WTC11 (cell line): ENCODE measurements around the gene NRG3. TPM values are rescaled to one million over a fixed set of nuclear protein-coding genes. Genes with fewer than 3 reads are reported as not detected.

ENCODE experiments used
- ATAC-seq: fragments of 200-7000 bp; cut with Tn5 transposase; 2 replicates; pipeline ENCODE4 v1.10.0; 2021; ENCODE audit warnings: mild to moderate bottlenecking, moderate library complexity
- CTCF ChIA-PET: fragments of 300-600 bp; sonication (Branson Sonifier 250); formaldehyde crosslinking; loops from one replicate; lab custom pipeline; 2021; ENCODE audit warnings: antibody characterized with exemption; lab: Charles Lee
- POLR2A ChIA-PET: fragments of 350-600 bp; sonication (Branson Sonifier 250); formaldehyde crosslinking; loops from one replicate; lab custom pipeline; 2021; ENCODE audit warnings: antibody characterized with exemption; lab: Charles Lee
- DNase-seq: peaks from one replicate; pipeline ENCODE4 v3.0.0; 2021; ENCODE audit warnings: low spot score
- H3K27ac Mint-ChIP-seq: 2 replicates; pipeline ENCODE4 v1.8.0; 2021; ENCODE audit warnings: mixed read lengths
- H3K27me3 Mint-ChIP-seq: 2 replicates; pipeline ENCODE4 v1.8.0; 2021; ENCODE audit warnings: low read depth, mild to moderate bottlenecking, moderate library complexity, mixed read lengths
- H3K36me3 Mint-ChIP-seq: 2 replicates; pipeline ENCODE4 v1.8.0; 2021; ENCODE audit warnings: mixed read lengths
- H3K4me1 Mint-ChIP-seq: 2 replicates; pipeline ENCODE4 v1.8.0; 2022; ENCODE audit warnings: mixed read lengths
- H3K4me3 Mint-ChIP-seq: 2 replicates; pipeline ENCODE4 v1.8.0; 2021; ENCODE audit warnings: mild to moderate bottlenecking, moderate library complexity, mixed read lengths
- H3K9me3 Mint-ChIP-seq: 2 replicates; pipeline ENCODE4 v1.8.0; 2021; ENCODE audit warnings: mixed read lengths
- ETV6 ChIP-seq: sonication (generic); formaldehyde crosslinking; IDR thresholded peaks from 2 replicates; pipeline ENCODE4 v1.8.1; 2022; ENCODE audit warnings: mild to moderate bottlenecking, missing genetic modification reagents
- FOXJ3 ChIP-seq: sonication (generic); formaldehyde crosslinking; IDR thresholded peaks from 2 replicates; pipeline ENCODE4 v1.9.0; 2021; ENCODE audit warnings: missing genetic modification reagents, mild to moderate bottlenecking, borderline replicate concordance
- FOXK1 ChIP-seq: sonication (generic); formaldehyde crosslinking; IDR thresholded peaks from 2 replicates; pipeline ENCODE4 v1.8.0; 2022; ENCODE audit warnings: mild to moderate bottlenecking, moderate library complexity, missing genetic modification reagents
- NR3C1 ChIP-seq: sonication (generic); formaldehyde crosslinking; conservative IDR thresholded peaks from 2 replicates; pipeline ENCODE4 v1.8.1; 2023; ENCODE audit warnings: low read depth, mild to moderate bottlenecking, missing genetic modification reagents
- OVOL2 ChIP-seq: fragments of 250-450 bp; sonication (Bioruptor Pico); IDR thresholded peaks from 2 replicates; pipeline ENCODE4 v1.9.0; 2021; ENCODE audit warnings: mild to moderate bottlenecking, borderline replicate concordance
- RELA ChIP-seq: sonication (generic); formaldehyde crosslinking; IDR thresholded peaks from 2 replicates; pipeline ENCODE4 v1.8.1; 2022; ENCODE audit warnings: missing genetic modification reagents, mild to moderate bottlenecking, borderline replicate concordance
- SOX15 ChIP-seq: fragments of 250-450 bp; sonication (Bioruptor Pico); IDR thresholded peaks from 2 replicates; pipeline ENCODE4 v1.9.0; 2021; ENCODE audit warnings: mild to moderate bottlenecking
- TCF7 ChIP-seq: sonication (generic); formaldehyde crosslinking; IDR thresholded peaks from 2 replicates; pipeline ENCODE4 v1.8.0; 2022; ENCODE audit warnings: mild to moderate bottlenecking, low read depth, missing genetic modification reagents, moderate library complexity
- ZNF232 ChIP-seq: sonication (generic); formaldehyde crosslinking; IDR thresholded peaks from 2 replicates; pipeline ENCODE4 v1.8.0; 2022; ENCODE audit warnings: mild to moderate bottlenecking, missing genetic modification reagents
- ZNF396 ChIP-seq: fragments of 250-450 bp; sonication (Bioruptor Pico); IDR thresholded peaks from 2 replicates; pipeline ENCODE4 v1.8.0; 2021; ENCODE audit warnings: mild to moderate bottlenecking, moderate library complexity, borderline replicate concordance
- ZNF416 ChIP-seq: fragments of 250-450 bp; sonication (Bioruptor Pico); IDR thresholded peaks from 2 replicates; pipeline ENCODE4 v1.9.0; 2021; ENCODE audit warnings: mild to moderate bottlenecking, inconsistent platforms
- total RNA-seq: library from RNA; stranded (reverse); gene quantifications from 3 replicates; pipeline ENCODE4 v1.2.3, GENCODE V29; 2021
- TF ChIP-seq, protein P1 (sequence below): sonication (generic); formaldehyde crosslinking; IDR thresholded peaks from 2 replicates; pipeline ENCODE4 v1.8.1; 2022; ENCODE audit warnings: missing genetic modification reagents, borderline replicate concordance
- TF ChIP-seq, protein P2 (sequence below): sonication (generic); formaldehyde crosslinking; conservative IDR thresholded peaks from 2 replicates; pipeline ENCODE4 v1.8.1; 2022; ENCODE audit warnings: mild to moderate bottlenecking, missing genetic modification reagents
- TF ChIP-seq, protein P3 (sequence below): sonication (generic); formaldehyde crosslinking; IDR thresholded peaks from 2 replicates; pipeline ENCODE4 v1.8.0; 2023; ENCODE audit warnings: mild to moderate bottlenecking, missing genetic modification reagents
- TF ChIP-seq, protein P4 (sequence below): sonication (generic); formaldehyde crosslinking; IDR thresholded peaks from 2 replicates; pipeline ENCODE4 v1.8.1; 2023; ENCODE audit warnings: mild to moderate bottlenecking, missing genetic modification reagents, moderate library complexity
- TF ChIP-seq, protein P5 (sequence below): sonication (generic); formaldehyde crosslinking; IDR thresholded peaks from 2 replicates; pipeline ENCODE4 v1.8.0; 2023; ENCODE audit warnings: missing genetic modification reagents
- TF ChIP-seq, protein P6 (sequence below): sonication (generic); formaldehyde crosslinking; IDR thresholded peaks from 2 replicates; pipeline ENCODE4 v1.8.1; 2022; ENCODE audit warnings: mild to moderate bottlenecking, moderate library complexity, missing genetic modification reagents
- TF ChIP-seq, protein P7 (sequence below): fragments of 250-450 bp; sonication (Bioruptor Pico); IDR thresholded peaks from 2 replicates; pipeline ENCODE4 v2.1.2; 2022; ENCODE audit warnings: mild to moderate bottlenecking, moderate library complexity
- TF ChIP-seq, protein P8 (sequence below): fragments of 250-450 bp; sonication (Bioruptor Pico); IDR thresholded peaks from 2 replicates; pipeline ENCODE4 v1.8.0; 2021; ENCODE audit warnings: mild to moderate bottlenecking
- TF ChIP-seq, protein P9 (sequence below): sonication (generic); formaldehyde crosslinking; IDR thresholded peaks from 2 replicates; pipeline ENCODE4 v1.8.0; 2023; ENCODE audit warnings: missing genetic modification reagents, mild to moderate bottlenecking, borderline replicate concordance

The NRG3 gene
- total RNA-seq, 1 experiment from 2014 or later = 7.0 TPM

DNA sequence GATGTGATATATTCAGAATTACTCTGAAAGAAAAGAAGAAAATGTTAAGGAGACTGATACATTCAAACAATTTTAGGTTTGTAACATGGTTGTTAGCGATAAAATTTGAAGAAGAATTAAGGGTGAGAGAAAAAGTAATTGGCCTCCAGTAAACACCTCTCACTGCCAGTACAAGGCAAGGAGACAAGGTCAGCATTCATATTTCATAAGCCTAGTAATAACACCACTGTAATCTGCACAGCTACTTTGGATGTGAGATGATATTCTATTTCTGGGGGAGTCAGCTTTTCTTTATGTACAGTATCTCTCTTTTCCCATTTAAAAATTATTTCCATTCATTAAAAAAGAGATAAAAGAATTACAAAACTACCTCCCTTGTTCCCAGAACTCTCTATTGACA is 621.1 kb downstream of the NRG3 start:
- H3K27me3 Mint-ChIP-seq = no peaks in the 10 kb centered on the region
- no peak for ATAC-seq
- peaks cover 12% of the 10 kb centered on the region for H3K9me3 Mint-ChIP-seq
- TF ChIP-seq OVOL2 (CRISPR knock-in tag) (no peak), ZNF396 (no peak), ZNF232 (CRISPR knock-in tag) (no peak), SOX15 (no peak), NR3C1 (CRISPR knock-in tag) (no peak), TCF7 (CRISPR knock-in tag) (no peak), FOXJ3 (no peak), ZNF416 (CRISPR knock-in tag) (no peak), ETV6 (CRISPR knock-in tag) (no peak), RELA (CRISPR knock-in tag) (no peak), FOXK1 (CRISPR knock-in tag) (no peak)
- TF ChIP-seq, protein P1, sequence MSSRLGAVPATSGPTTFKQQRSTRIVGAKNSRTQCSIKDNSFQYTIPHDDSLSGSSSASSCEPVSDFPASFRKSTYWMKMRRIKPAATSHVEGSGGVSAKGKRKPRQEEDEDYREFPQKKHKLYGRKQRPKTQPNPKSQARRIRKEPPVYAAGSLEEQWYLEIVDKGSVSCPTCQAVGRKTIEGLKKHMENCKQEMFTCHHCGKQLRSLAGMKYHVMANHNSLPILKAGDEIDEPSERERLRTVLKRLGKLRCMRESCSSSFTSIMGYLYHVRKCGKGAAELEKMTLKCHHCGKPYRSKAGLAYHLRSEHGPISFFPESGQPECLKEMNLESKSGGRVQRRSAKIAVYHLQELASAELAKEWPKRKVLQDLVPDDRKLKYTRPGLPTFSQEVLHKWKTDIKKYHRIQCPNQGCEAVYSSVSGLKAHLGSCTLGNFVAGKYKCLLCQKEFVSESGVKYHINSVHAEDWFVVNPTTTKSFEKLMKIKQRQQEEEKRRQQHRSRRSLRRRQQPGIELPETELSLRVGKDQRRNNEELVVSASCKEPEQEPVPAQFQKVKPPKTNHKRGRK (CRISPR knock-in tag) = no peak
- TF ChIP-seq, protein P2, sequence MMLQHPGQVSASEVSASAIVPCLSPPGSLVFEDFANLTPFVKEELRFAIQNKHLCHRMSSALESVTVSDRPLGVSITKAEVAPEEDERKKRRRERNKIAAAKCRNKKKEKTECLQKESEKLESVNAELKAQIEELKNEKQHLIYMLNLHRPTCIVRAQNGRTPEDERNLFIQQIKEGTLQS (CRISPR knock-in tag) = no peak
- TF ChIP-seq, protein P3, sequence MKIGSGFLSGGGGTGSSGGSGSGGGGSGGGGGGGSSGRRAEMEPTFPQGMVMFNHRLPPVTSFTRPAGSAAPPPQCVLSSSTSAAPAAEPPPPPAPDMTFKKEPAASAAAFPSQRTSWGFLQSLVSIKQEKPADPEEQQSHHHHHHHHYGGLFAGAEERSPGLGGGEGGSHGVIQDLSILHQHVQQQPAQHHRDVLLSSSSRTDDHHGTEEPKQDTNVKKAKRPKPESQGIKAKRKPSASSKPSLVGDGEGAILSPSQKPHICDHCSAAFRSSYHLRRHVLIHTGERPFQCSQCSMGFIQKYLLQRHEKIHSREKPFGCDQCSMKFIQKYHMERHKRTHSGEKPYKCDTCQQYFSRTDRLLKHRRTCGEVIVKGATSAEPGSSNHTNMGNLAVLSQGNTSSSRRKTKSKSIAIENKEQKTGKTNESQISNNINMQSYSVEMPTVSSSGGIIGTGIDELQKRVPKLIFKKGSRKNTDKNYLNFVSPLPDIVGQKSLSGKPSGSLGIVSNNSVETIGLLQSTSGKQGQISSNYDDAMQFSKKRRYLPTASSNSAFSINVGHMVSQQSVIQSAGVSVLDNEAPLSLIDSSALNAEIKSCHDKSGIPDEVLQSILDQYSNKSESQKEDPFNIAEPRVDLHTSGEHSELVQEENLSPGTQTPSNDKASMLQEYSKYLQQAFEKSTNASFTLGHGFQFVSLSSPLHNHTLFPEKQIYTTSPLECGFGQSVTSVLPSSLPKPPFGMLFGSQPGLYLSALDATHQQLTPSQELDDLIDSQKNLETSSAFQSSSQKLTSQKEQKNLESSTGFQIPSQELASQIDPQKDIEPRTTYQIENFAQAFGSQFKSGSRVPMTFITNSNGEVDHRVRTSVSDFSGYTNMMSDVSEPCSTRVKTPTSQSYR (CRISPR knock-in tag) = no peak
- TF ChIP-seq, protein P4, sequence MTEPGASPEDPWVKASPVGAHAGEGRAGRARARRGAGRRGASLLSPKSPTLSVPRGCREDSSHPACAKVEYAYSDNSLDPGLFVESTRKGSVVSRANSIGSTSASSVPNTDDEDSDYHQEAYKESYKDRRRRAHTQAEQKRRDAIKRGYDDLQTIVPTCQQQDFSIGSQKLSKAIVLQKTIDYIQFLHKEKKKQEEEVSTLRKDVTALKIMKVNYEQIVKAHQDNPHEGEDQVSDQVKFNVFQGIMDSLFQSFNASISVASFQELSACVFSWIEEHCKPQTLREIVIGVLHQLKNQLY (CRISPR knock-in tag) = no peak
- TF ChIP-seq, protein P5, sequence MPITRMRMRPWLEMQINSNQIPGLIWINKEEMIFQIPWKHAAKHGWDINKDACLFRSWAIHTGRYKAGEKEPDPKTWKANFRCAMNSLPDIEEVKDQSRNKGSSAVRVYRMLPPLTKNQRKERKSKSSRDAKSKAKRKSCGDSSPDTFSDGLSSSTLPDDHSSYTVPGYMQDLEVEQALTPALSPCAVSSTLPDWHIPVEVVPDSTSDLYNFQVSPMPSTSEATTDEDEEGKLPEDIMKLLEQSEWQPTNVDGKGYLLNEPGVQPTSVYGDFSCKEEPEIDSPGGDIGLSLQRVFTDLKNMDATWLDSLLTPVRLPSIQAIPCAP (CRISPR knock-in tag) = no peak
- TF ChIP-seq, protein P6, sequence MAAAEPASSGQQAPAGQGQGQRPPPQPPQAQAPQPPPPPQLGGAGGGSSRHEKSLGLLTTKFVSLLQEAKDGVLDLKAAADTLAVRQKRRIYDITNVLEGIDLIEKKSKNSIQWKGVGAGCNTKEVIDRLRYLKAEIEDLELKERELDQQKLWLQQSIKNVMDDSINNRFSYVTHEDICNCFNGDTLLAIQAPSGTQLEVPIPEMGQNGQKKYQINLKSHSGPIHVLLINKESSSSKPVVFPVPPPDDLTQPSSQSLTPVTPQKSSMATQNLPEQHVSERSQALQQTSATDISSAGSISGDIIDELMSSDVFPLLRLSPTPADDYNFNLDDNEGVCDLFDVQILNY (CRISPR knock-in tag) = no peak
- TF ChIP-seq, protein P7, sequence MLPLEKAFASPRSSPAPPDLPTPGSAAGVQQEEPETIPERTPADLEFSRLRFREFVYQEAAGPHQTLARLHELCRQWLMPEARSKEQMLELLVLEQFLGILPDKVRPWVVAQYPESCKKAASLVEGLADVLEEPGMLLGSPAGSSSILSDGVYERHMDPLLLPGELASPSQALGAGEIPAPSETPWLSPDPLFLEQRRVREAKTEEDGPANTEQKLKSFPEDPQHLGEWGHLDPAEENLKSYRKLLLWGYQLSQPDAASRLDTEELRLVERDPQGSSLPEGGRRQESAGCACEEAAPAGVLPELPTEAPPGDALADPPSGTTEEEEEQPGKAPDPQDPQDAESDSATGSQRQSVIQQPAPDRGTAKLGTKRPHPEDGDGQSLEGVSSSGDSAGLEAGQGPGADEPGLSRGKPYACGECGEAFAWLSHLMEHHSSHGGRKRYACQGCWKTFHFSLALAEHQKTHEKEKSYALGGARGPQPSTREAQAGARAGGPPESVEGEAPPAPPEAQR (CRISPR knock-in tag) = no peak
- TF ChIP-seq, protein P8, sequence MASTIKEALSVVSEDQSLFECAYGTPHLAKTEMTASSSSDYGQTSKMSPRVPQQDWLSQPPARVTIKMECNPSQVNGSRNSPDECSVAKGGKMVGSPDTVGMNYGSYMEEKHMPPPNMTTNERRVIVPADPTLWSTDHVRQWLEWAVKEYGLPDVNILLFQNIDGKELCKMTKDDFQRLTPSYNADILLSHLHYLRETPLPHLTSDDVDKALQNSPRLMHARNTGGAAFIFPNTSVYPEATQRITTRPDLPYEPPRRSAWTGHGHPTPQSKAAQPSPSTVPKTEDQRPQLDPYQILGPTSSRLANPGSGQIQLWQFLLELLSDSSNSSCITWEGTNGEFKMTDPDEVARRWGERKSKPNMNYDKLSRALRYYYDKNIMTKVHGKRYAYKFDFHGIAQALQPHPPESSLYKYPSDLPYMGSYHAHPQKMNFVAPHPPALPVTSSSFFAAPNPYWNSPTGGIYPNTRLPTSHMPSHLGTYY (CRISPR knock-in tag) = no peak
- TF ChIP-seq, protein P9, sequence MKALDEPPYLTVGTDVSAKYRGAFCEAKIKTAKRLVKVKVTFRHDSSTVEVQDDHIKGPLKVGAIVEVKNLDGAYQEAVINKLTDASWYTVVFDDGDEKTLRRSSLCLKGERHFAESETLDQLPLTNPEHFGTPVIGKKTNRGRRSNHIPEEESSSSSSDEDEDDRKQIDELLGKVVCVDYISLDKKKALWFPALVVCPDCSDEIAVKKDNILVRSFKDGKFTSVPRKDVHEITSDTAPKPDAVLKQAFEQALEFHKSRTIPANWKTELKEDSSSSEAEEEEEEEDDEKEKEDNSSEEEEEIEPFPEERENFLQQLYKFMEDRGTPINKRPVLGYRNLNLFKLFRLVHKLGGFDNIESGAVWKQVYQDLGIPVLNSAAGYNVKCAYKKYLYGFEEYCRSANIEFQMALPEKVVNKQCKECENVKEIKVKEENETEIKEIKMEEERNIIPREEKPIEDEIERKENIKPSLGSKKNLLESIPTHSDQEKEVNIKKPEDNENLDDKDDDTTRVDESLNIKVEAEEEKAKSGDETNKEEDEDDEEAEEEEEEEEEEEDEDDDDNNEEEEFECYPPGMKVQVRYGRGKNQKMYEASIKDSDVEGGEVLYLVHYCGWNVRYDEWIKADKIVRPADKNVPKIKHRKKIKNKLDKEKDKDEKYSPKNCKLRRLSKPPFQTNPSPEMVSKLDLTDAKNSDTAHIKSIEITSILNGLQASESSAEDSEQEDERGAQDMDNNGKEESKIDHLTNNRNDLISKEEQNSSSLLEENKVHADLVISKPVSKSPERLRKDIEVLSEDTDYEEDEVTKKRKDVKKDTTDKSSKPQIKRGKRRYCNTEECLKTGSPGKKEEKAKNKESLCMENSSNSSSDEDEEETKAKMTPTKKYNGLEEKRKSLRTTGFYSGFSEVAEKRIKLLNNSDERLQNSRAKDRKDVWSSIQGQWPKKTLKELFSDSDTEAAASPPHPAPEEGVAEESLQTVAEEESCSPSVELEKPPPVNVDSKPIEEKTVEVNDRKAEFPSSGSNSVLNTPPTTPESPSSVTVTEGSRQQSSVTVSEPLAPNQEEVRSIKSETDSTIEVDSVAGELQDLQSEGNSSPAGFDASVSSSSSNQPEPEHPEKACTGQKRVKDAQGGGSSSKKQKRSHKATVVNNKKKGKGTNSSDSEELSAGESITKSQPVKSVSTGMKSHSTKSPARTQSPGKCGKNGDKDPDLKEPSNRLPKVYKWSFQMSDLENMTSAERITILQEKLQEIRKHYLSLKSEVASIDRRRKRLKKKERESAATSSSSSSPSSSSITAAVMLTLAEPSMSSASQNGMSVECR = no peak
- POLR2A ChIA-PET = no interaction called here
- H3K4me3 Mint-ChIP-seq = no peak overlapping the region
- DNase-seq = no peak
- CTCF ChIA-PET = no interaction called here
- H3K4me1 Mint-ChIP-seq = no peaks in the 10 kb centered on the region
- H3K36me3 Mint-ChIP-seq = no peaks in the 10 kb centered on the region
- H3K27ac Mint-ChIP-seq = no peak overlapping the region
